ENCODE measurements around the gene ERP44.
"Not testable (repeated sequence)": the region's sequence is repeated elsewhere in the genome, so short reads cannot be mapped to it uniquely, and the experiment has no call there.

The ERP44 gene

DNA sequence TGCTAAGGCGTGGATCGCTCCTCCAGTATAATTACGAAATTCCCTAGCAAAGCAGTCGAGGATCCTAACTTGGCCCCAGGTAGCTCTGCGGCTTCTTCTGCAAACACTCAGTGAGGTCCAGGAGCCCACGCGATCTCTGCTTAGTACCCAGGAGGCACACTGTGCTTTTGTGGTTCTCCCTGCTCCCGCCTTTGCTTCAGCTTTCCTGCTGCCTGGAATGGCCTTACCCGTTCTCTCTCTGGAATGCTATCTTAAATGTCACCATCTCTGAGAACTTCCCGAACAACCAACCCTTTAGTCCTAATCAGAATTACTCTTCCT is 882 bp upstream of the ERP44 start:
- TF ChIP-seq, protein P1, sequence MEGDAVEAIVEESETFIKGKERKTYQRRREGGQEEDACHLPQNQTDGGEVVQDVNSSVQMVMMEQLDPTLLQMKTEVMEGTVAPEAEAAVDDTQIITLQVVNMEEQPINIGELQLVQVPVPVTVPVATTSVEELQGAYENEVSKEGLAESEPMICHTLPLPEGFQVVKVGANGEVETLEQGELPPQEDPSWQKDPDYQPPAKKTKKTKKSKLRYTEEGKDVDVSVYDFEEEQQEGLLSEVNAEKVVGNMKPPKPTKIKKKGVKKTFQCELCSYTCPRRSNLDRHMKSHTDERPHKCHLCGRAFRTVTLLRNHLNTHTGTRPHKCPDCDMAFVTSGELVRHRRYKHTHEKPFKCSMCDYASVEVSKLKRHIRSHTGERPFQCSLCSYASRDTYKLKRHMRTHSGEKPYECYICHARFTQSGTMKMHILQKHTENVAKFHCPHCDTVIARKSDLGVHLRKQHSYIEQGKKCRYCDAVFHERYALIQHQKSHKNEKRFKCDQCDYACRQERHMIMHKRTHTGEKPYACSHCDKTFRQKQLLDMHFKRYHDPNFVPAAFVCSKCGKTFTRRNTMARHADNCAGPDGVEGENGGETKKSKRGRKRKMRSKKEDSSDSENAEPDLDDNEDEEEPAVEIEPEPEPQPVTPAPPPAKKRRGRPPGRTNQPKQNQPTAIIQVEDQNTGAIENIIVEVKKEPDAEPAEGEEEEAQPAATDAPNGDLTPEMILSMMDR (IDR thresholded peaks at IDR 0.05; ENCODE audit: low read depth, low read length), result no peak
- H3K4me3 ChIP-seq (ENCODE audit: low read depth, low read length), result peak overlapping the region; percentile 89

- TF ChIP-seq, protein P1 (IDR thresholded peaks at IDR 0.05; ENCODE audit: low read depth, low read length), result no peak
- peak overlapping the region; percentile 89 for H3K4me3 ChIP-seq (ENCODE audit: low read depth, low read length)
These were observed 534 bp downstream of the ERP44 start for GRCh38 chr9:100098046-100098886.

DNA sequence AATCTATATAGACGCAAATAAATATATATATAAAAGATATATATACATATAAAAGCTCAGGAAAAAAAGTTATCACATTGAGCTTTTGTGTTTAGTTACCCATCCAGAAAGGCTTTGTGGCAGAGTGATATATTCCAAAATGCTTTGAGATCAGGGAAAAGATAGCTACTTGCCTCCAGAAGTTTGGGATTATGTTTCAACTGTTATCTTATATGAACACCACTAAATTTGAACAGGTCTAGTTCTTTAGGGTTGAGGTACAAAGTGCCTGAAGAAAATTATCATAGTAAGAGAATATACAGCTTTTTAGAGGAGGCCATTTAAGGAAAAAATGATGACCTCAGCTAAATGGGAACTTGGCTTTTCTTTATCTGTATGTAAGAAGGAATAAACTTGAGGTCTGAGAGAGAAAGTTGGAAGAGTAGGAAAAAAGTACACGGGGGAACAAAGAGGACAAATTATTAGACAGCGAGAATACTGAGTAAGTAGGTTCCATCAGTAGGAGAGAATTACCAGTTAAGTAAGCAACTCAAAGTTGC is 2.4 kb downstream of the ERP44 start:
- no peak overlapping the region for H3K4me3 ChIP-seq (ENCODE audit: low read depth, low read length)
- TF ChIP-seq, protein P1 (IDR thresholded peaks at IDR 0.05; ENCODE audit: low read depth, low read length), result no peak

DNA sequence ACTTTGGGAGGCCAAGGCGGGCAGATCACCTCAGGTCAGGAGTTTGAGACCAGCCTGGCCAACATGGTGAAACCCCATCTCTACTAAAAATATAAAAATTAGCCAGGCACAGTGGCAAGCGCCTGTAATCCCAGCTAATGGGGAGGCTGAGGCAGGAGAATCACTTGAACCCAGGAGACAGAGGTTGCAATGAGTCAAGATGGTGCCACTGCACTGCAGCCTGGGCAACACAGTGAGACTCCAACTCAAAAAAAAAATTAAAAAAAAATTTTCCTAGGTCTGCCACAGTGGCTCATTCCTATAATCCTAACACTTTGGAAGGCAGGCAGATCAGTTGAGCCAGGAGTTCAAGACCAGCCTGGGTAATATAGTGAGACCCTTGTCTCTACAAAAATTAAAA is 4.4 kb downstream of the ERP44 start:
- not testable (repeated sequence) for H3K4me3 ChIP-seq (ENCODE audit: low read depth, low read length)

GRCh38 chr9:100092066-100092465 is 6.7 kb downstream of the ERP44 start:
- TF ChIP-seq, protein P1 (IDR thresholded peaks at IDR 0.05; ENCODE audit: low read depth, low read length), result no peak
- no peak overlapping the region for H3K4me3 ChIP-seq (ENCODE audit: low read depth, low read length)

DNA sequence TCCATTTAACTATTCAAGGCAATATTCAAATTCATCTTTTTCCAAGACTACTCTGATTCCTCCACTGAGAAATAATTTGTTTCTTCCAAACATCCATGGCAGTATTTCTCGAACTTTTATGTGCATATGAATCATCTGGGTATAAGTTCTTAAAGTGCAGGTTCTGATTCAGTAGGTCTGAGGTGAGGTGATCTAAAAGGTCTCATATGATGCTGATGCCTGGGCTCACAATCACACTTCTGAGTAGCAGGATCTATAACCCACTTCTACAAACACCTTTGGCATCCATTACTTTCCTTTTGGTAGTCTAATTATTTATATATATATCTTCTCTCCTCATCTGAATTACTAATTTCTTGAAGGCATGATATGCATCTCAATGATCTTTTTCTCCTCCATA is 7.2 kb downstream of the ERP44 start:
- TF ChIP-seq, protein P1 (IDR thresholded peaks at IDR 0.05; ENCODE audit: low read depth, low read length), result no peak
- no peak overlapping the region for H3K4me3 ChIP-seq (ENCODE audit: low read depth, low read length)

DNA sequence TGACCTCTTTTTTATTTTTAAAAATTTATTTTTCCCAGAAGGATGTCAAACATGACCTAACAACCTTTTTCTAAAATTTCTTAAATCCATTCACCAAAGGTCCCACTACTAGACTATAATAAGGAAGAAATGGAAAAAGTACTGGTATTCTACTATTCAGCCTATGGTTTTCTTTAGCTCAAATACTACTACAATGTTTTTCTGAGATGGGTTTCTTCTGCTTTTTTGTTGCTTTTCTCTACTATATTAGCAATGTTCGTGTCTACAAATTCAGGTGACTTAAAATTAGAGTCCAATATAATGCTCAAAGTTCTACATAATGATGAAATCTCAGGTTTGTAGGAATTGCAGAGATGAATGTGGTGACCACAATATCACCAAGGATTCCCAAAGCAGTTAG is 7.9 kb downstream of the ERP44 start:
- TF ChIP-seq, protein P1 (IDR thresholded peaks at IDR 0.05; ENCODE audit: low read depth, low read length), result no peak
- H3K4me3 ChIP-seq (ENCODE audit: low read depth, low read length), result no peak overlapping the region
